HG03342 (cell line): Measurements from ENCODE around the gene EIF5A.

Source experiments
- ATAC-seq: cut with Tn5 transposase; IDR thresholded peaks from one replicate; pipeline ENCODE4 v1.9.1; 2021; ENCODE audit warnings: mild to moderate bottlenecking, moderate library complexity; ENCODE audit not compliant: unreplicated experiment

Gene EIF5A

DNA sequence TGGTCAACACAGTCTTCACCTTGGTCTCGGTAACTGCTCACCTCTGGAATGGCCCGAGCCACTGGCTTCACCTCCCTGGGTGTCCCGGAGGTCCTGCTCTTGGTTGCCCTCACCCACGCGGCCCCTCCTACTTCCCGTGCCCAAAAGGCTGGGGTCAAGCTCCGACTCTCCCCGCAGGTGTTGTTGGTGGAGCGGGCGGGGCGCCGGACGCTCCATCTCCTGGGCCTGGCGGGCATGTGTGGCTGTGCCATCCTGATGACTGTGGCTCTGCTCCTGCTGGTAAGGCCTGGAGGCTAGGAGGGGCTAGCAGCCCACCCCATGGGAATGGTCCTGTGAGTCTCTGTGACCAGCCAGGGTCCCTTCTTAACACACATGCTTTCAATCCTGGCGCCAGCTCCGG, 22.5 kb upstream of the EIF5A start:
- ATAC-seq: no peak

- ATAC-seq: no peak
Measured at GRCh38 chr17:7285679-7286078, 21.7 kb upstream of the EIF5A start.

DNA sequence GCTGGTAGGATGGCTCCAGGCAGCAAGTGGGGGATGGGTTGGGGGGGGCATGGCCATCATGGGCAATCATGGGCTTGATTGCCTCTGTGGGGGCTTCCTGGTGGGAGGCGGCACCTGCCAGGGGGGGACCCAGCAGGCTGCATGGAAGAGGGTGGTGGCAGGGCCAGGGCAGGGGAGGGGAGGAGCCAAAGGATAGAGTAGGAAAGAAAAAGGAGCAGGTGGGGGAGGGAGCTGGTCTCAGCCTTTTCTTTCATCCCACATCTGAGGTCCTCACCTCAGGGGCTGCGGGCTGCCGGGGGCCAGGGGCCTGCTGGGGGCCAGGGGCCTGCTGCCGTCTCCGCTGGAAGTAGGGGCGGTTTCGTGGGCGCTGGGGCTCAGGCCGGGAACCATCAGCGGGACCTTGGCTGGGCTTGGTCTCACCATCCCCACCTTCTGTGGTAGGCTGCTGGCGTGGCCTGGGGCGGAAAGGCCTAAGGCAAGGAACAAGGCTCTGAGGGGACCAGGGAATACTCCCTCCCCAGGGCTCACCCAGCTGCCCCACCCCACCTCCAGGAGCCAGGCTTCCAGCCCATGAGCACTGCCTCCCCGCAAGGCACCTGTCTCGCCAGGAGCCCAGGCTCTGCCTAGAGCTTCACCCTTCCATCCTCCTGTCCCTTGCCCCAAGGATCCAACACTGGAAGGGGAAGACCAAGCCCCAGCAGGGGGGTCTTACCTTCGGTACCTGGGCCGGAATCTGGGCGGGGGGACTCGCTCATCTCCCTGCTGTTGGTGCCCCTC, 18.0 kb upstream of the EIF5A start:
- ATAC-seq: no peak

- no peak for ATAC-seq
Measured at GRCh38 chr17:7290166-7290565, 17.3 kb upstream of the EIF5A start.

DNA sequence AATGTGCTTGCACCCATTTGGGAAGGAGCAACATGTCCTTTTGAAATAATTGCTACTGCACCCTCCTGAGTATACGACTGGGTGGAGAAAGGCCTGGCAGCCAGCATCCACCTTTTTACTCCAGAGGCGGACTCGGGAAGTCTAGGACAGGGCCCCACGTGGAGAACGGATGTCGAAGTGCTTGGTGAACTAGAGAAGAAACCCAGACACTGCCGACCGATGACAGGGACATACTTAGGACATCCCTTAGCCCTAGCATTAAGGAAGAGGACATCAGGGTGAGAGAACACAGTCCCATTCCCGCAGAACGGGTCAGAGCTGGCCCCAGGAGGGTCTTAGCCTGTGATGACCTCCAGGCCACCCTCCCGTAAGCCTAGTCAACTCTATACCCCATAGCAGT, 16.7 kb upstream of the EIF5A start:
- ATAC-seq: no peak

DNA sequence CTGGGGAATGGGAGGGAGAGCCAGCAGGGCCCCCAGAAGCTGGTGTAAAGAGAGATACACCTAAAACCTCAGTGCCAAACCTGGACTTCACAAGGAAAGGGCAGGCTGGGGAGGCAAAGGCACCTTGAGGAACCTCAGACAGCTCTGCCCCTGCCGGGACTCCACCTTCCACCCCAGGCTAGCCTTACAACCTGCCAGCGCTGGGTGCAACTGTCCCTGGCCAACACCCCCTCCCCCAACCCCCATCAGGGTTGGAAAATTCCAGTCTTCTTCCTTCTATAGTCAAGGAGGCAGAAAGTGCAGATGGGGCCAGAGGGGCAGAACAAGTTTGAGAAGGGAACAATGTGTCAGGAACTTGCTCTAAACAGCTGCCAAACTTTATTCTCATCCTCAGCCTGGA, 15.2 kb upstream of the EIF5A start:
- no peak for ATAC-seq

DNA sequence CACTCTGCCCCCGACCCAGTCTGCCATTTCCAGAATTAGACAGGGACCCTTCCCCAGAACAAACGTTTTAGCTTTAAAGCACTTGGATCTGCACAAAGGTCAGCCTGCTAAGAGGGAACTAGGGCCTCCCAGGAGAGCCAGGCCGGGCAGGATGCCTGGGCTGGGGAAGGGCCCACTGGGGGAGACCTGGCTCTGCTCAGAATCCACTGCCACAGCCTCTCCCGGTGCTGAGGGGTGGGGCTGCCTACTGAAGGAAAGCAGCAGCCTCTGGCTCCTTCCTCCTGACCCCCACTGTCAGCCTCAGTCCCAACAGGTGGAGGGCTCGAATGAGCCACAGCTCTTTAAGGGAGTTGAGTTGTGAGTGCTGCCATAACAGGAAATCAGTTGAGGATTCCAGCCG, 14.7 kb upstream of the EIF5A start:
- ATAC-seq: no peak

DNA sequence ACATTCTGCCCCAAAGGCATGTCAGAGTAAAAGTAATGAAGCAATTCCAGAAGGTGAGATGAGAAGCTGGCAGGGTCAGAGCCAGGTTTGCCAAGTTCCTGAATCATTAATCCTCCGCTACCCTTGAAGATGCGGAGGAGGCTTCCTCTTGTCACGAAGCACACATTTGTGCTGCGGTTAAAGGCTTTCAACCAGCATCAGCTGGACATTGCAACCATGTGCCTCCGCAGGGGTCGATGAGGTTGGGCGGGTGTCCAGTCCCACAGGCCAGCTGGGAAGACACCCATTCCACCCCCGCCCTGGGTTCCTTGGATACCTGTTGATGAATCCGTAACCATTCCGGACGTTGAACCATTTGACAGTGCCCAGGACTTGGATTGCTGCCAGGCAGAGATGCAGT, 14.3 kb upstream of the EIF5A start:
- ATAC-seq: no peak

DNA sequence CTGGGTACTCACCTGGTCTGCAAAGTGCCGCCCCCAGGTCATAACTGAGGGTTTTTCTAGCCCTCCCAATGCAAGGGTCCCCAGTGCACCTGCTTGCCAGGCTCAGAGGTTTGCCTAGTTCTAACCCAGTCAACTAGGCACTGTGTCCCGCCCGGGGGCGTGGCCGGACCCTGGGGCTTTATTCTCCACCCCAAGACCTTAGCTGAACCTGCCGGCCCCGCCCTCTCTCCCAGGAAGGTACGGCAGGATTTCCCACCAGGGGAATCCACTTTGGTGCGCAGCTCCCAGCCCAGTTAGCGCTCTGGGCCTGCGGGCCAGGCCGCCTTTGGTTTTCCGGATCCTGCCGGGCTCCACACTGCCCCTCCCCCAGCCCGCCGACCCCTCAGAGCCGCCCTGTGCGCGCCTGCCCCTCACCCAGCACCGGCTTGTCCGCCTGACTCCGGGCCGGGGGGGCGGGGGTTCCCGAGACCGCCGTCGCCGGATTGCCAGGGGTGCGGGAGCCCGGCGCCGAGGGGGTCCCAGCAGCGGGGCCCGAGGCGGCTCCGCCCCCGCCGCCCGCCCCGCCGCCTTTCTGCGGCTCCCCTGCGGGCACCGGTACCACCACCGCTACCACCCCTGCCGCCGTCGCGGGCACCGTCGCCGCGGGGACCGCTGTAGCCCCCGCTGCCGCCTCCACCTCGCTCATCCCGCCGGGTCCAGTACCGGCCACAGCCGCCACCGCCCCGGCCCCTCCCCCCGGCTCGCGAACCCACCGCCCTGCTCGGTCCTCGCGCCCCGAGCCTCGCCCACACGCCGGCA, 13.4 kb upstream of the EIF5A start:
- no peak for ATAC-seq

- ATAC-seq: no peak
Measured at GRCh38 chr17:7294614-7295153, 12.7 kb upstream of the EIF5A start, which contains the start of gene YBX2. YBX2 (minus strand) TSS chr17:7294639; CDS start chr17:7294500, 139 bp downstream.

GRCh38 chr17:7295230-7296180, 11.9 kb upstream of the EIF5A start:
- ATAC-seq: no peak

GRCh38 chr17:7296189-7296861, 11.1 kb upstream of the EIF5A start:
- no peak for ATAC-seq

DNA sequence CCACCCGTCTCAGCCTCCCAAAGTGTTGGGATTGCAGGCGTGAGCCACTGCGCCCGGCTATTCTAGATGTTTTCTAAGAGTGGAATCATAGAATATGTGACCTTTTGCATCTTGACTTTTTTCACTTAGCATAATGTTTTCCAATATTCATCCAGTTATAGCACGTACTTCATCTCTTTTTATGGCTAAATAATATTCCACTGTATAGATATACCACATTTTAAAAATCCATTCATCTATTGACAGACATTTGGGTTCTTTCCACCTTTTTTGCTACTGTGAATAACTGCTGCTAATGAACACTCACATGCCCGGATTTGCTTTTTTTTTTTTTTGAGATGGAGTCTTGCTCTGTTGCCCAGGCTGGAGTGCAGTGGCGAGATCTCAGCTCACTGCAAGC, 3.2 kb upstream of the EIF5A start:
- no peak for ATAC-seq

GRCh38 chr17:7307686-7308624, 527 bp downstream of the EIF5A start:
- ATAC-seq: peak; percentile 1

GRCh38 chr17:7308625-7309433, 1.4 kb downstream of the EIF5A start:
- peak; percentile 27 for ATAC-seq

GRCh38 chr17:7309628-7310027, 2.2 kb downstream of the EIF5A start:
- ATAC-seq: no peak

DNA sequence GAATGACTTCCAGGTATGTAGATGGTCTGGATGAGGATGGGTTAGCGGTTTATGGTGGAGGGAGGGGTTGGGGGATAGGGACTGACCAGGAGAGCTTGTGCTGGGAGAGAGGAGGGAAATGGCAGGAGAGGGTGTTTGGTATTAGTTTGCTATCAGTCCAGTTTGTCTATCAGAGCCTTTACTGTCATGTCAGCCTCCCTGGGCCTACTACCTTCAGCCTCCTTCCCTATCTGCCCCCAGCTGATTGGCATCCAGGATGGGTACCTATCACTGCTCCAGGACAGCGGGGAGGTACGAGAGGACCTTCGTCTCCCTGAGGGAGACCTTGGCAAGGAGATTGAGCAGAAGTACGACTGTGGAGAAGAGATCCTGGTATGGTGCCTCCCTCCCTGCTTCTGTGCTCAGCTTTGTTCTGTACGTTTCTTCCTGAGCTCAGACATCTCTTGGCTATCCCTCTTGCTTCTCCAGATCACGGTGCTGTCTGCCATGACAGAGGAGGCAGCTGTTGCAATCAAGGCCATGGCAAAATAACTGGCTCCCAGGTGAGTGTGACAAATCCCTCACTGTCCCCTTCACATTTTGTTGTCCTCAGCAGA, 3.8 kb downstream of the EIF5A start:
- ATAC-seq: no peak
